Measurements from ENCODE around the gene SCAP. TPM values are rescaled to one million over a fixed set of nuclear protein-coding genes. Genes with fewer than 3 reads are reported as not detected.
A peak's percentile ranks its signal among the peaks of the same experiment; 100 is the strongest.

Gene SCAP
- total and polyA plus RNA-seq, 8 donors = 52.8 to 84.3 (median 58.9) TPM

DNA sequence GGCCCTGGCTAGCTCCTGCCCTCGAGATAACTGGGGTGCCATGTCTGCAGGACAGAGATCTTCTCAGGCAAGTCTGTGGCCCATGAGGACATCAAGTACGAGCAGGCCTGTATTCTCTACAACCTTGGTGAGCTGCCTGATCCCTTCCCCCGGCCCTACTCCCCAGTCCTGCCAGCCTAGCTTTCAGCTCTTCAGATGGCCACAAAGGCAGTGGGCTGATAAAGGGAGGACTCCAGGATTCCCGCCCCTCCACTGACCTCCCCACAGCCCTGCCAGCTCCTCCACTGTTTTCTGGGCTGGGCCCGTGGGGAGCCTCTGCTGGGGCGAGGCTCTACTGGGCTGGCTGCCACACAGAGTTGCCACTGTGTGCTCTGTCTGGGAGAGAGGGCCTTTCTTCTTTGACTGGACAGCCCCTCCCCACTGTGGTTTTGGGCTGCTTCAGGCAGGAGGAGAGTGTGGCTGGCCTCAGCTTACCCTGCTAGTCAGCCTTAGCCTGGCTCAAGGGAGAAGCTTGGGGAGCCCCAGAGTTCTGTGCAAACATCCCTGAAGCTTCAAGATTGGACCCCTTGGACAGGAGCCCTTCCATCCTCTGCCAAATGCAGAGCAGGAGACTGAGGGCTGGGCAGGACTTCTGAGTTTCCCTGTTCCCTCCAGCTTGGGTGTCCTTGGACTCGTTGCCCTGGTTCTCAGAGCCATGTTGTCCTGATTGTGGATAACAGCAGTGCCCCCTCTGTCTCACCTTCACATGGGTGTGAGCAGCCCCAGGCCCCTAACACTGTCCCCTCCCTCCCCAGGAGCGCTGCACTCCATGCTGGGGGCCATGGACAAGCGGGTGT lies 70.6 kb downstream of the SCAP start:
- H3K36me3 ChIP-seq = peaks cover 0 to 88% of the 10 kb centered on the region in 2 donors
- no peak overlapping the region for H3K27ac ChIP-seq
- intact Hi-C loops (cut with DNase I) = no loop called here

DNA sequence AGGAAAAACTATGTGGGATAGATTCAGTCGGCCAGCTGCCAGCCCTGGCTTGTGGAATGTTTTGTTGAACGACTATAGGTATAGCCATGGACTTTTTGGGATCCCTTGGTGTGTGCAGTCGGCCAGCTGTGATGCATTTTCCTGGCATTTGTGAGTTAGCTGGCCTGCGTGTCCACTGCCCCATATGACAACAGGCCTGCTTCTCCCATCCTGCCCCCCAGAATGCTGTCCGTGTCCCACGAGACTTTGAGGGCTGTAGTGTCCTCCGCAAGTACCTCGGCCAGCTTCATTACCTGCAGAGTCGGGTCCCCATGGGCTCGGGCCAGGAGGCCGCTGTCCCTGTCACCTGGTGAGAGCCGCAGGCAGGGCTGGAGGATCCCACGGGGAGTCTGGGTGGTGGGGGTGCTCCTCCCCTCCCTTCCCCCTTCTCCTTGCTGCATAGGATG lies 71.3 kb downstream of the SCAP start:
- Histone ChIP-seq H3K27ac (no peak overlapping the region), H3K36me3 (peaks cover 0 to 88% of the 10 kb centered on the region in 2 donors), H3K27me3 (no peaks in the 10 kb centered on the region), H3K4me1 (peaks cover 5 to 11% of the 10 kb centered on the region in 2 donors), H3K4me3 (no peak overlapping the region), H3K9me3 (no peaks in the 10 kb centered on the region)
- DNase-seq (no peak), ATAC-seq (no peak)
- TF ChIP-seq, protein P1, sequence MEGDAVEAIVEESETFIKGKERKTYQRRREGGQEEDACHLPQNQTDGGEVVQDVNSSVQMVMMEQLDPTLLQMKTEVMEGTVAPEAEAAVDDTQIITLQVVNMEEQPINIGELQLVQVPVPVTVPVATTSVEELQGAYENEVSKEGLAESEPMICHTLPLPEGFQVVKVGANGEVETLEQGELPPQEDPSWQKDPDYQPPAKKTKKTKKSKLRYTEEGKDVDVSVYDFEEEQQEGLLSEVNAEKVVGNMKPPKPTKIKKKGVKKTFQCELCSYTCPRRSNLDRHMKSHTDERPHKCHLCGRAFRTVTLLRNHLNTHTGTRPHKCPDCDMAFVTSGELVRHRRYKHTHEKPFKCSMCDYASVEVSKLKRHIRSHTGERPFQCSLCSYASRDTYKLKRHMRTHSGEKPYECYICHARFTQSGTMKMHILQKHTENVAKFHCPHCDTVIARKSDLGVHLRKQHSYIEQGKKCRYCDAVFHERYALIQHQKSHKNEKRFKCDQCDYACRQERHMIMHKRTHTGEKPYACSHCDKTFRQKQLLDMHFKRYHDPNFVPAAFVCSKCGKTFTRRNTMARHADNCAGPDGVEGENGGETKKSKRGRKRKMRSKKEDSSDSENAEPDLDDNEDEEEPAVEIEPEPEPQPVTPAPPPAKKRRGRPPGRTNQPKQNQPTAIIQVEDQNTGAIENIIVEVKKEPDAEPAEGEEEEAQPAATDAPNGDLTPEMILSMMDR (IDR thresholded peaks at IDR 0.05) = no peak
- intact Hi-C loops (cut with DNase I) = no loop called here

More for the DNA sequence above, 70.6 kb downstream of the SCAP start:
- Histone ChIP-seq H3K9me3 (no peaks in the 10 kb centered on the region), H3K4me1 (peaks cover 5 to 11% of the 10 kb centered on the region in 2 donors), H3K27me3 (no peaks in the 10 kb centered on the region), H3K4me3 (no peak overlapping the region)
- TF ChIP-seq, protein P1 (IDR thresholded peaks at IDR 0.05) = no peak
- peak; percentile 74 for ATAC-seq
- DNase-seq = no peak

GRCh38 chr3:47399531-47400270 lies 76.0 kb downstream of the SCAP start:
- no peaks in the 10 kb centered on the region for H3K9me3 ChIP-seq
- no peak overlapping the region for H3K4me3 ChIP-seq
- H3K4me1 ChIP-seq = peaks cover 3 to 17% of the 10 kb centered on the region in 2 donors
- intact Hi-C loops (cut with DNase I) = no loop called here
- DNase-seq (no peak), ATAC-seq (no peak)
- no peaks in the 10 kb centered on the region for H3K27me3 ChIP-seq
- H3K36me3 ChIP-seq = peaks cover 0 to 68% of the 10 kb centered on the region in 2 donors
- TF ChIP-seq, protein P1 (IDR thresholded peaks at IDR 0.05) = no peak
- H3K27ac ChIP-seq = no peak overlapping the region

DNA sequence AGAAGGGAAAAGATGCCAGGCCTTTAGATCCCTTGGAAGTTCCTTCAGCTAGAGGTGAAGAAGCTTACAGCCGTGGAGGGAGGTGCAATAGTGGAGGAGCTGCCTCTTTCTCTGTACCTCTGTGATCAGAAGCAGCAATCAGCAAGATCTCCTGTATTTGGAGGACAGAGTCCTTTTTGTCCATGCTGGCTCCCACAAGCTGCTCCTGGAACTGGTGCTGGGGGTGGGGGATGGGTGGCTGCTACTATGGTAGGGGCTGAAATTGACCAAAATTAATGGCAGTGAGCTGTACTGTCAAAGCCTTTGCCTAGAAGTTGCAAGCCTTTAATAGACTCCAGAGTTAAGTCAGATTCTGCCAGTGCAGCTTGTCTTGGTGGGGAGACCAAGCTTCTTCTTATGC lies 76.7 kb downstream of the SCAP start:
- H3K36me3 ChIP-seq = peaks cover 0 to 66% of the 10 kb centered on the region in 2 donors
- no peak overlapping the region for H3K27ac ChIP-seq
- TF ChIP-seq, protein P1 (IDR thresholded peaks at IDR 0.05) = no peak
- no peak overlapping the region for H3K4me3 ChIP-seq
- H3K9me3 ChIP-seq = no peaks in the 10 kb centered on the region
- peaks cover 3 to 24% of the 10 kb centered on the region in 2 donors for H3K4me1 ChIP-seq
- ATAC-seq (no peak), DNase-seq (no peak)
- intact Hi-C loops (cut with DNase I) = no loop called here
- no peaks in the 10 kb centered on the region for H3K27me3 ChIP-seq

- no peak overlapping the region for H3K4me3 ChIP-seq
- ATAC-seq (no peak), DNase-seq (peak in 1 of 4 donors; percentile 53)
- H3K27ac ChIP-seq = no peak overlapping the region
- TF ChIP-seq, protein P1 (IDR thresholded peaks at IDR 0.05) = no peak
- peaks cover 0 to 60% of the 10 kb centered on the region in 2 donors for H3K36me3 ChIP-seq
- no peaks in the 10 kb centered on the region for H3K27me3 ChIP-seq
- intact Hi-C loops (cut with DNase I) = no loop called here
- H3K4me1 ChIP-seq = peaks cover 4 to 32% of the 10 kb centered on the region in 2 donors
- no peaks in the 10 kb centered on the region for H3K9me3 ChIP-seq
Observed at GRCh38 chr3:47398228-47398627, 77.5 kb downstream of the SCAP start.

All from left lung (tissue), 10 donors.